ENCODE results near the gene GMIP. TPM values are rescaled to one million over a fixed set of nuclear protein-coding genes. Genes with fewer than 3 reads are reported as not detected.
A peak's percentile ranks its signal among the peaks of the same experiment; 100 is the strongest.

GMIP gene
- total RNA-seq, 1 experiment from 2014 or later: 17.3 TPM

DNA sequence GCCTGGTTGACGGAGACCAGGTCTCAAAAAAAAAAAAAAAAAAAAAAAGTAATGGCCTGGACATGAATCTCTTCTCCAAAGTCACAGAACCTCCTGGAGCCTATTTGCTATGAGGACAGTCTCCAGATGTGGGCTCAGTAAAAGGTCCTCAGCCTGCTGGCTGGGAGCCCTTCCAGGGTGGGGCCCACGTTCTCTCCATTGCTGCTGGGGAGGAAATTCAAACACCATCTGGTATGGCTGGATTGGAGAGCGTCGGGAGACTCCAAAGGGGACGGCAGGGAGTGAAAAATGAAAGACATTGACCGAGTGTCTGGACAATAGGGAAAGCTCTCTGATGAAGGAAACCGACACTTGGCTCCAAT is 23.6 kb downstream of the GMIP start:
- intact Hi-C loops (cut with micrococcal nuclease; ENCODE audit: unreplicated experiment): no loop called here

DNA sequence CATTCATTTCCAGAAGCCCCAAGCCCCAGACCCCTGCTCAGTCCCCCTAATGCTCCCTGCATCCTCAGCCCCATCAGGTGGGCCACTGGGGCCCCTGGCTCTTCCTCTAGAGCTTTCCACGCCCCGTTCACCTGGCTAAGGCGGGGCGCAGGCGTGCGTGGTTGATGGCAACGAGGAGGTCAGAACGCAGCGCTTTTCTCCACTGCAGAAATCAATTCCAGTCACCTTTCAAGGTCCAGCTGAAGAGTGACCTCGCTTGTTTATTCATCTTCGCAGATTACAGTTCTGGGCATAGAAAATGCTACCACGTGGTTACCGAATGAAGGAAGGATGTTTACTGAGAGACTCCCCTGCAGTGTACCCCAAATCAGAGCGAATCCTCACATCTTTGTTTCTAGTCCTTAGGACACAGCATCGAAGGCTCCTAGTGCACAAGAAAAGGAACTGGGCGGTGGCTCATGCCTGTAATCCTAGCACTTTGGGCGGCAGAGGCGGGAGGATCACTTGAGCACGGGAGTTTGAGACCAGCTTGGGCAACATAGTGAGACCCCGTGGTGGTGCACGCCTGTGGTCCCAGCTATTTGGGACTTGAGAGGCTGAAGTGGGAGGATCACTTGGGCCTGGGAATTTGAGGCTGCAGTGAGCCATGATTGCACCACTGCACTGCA is 24.1 kb downstream of the GMIP start:
- Mint-ChIP-seq H3K27me3 (ENCODE audit: unreplicated experiment) (no peaks in the 10 kb centered on the region), H3K4me3 (ENCODE audit: low read depth, unreplicated experiment) (peak overlapping the region; percentile 75), H3K36me3 (ENCODE audit: insufficient read depth, unreplicated experiment) (peaks cover 27% of the 10 kb centered on the region), H3K9me3 (ENCODE audit: low read depth, unreplicated experiment) (no peaks in the 10 kb centered on the region), H3K4me1 (ENCODE audit: low read depth, unreplicated experiment) (peaks cover 22% of the 10 kb centered on the region), H3K27ac (ENCODE audit: unreplicated experiment) (peak overlapping the region; percentile 82)
- BruUV-seq (replicated peaks): no TSS peak
- TF ChIP-seq, protein P1, sequence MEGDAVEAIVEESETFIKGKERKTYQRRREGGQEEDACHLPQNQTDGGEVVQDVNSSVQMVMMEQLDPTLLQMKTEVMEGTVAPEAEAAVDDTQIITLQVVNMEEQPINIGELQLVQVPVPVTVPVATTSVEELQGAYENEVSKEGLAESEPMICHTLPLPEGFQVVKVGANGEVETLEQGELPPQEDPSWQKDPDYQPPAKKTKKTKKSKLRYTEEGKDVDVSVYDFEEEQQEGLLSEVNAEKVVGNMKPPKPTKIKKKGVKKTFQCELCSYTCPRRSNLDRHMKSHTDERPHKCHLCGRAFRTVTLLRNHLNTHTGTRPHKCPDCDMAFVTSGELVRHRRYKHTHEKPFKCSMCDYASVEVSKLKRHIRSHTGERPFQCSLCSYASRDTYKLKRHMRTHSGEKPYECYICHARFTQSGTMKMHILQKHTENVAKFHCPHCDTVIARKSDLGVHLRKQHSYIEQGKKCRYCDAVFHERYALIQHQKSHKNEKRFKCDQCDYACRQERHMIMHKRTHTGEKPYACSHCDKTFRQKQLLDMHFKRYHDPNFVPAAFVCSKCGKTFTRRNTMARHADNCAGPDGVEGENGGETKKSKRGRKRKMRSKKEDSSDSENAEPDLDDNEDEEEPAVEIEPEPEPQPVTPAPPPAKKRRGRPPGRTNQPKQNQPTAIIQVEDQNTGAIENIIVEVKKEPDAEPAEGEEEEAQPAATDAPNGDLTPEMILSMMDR (IDR thresholded peaks at IDR 0.05; ENCODE audit: unreplicated experiment): no peak
- intact Hi-C loops (cut with micrococcal nuclease; ENCODE audit: unreplicated experiment): no loop called here
- CTCF ChIA-PET: no interaction called here
- DNase-seq: no peak

More for the DNA sequence above, 23.6 kb downstream of the GMIP start:
- TF ChIP-seq, protein P1 (IDR thresholded peaks at IDR 0.05; ENCODE audit: unreplicated experiment): no peak
- H3K27ac Mint-ChIP-seq (ENCODE audit: unreplicated experiment): no peak overlapping the region
- H3K36me3 Mint-ChIP-seq (ENCODE audit: insufficient read depth, unreplicated experiment): peaks cover 31% of the 10 kb centered on the region
- no TSS peak for BruUV-seq (replicated peaks)
- no peaks in the 10 kb centered on the region for H3K9me3 Mint-ChIP-seq (ENCODE audit: low read depth, unreplicated experiment)
- no peaks in the 10 kb centered on the region for H3K27me3 Mint-ChIP-seq (ENCODE audit: unreplicated experiment)
- no peak for DNase-seq
- no peak overlapping the region for H3K4me3 Mint-ChIP-seq (ENCODE audit: low read depth, unreplicated experiment)
- H3K4me1 Mint-ChIP-seq (ENCODE audit: low read depth, unreplicated experiment): peaks cover 22% of the 10 kb centered on the region
- CTCF ChIA-PET: no interaction called here

DNA sequence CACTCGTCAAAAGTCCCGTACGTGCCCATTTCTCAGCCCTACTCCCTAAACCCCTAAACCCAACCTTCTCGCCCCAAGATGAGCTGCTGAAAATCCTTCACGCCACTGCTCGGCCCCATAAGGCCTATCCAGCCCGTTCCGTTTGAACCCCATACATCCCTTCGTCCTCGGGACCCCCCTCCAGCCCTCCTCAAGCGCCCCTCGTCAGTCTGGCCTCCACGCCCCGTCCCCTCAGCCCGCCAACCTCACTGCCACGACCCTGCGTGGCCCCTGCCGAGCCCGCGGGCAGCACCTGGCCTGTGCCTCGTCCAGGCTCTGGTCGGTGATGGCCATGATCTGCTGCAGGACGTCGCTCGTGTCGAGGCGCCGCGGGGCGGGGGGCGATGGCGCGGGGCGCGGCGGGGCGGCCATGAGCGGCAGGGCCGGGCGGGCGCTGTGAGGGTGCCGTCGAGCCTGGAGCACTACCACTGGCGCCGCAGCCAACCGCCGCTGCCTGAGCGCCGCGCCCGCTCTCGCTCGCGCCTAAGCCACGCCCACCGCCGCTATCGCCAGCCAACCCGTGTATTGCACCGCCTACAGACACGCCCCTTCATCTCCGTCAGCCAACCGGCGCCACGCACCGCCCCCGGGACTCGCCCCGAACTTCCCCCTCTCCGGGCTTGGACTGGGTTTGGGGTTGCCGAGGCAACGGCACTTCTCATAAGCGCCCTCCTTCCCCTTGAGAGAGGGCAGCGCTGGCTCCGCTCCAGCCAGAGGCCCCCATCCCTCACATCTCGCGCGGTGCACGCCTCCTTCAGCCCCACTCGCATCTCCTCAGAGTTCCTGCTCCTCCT is 25.0 kb downstream of the GMIP start, which contains the start of gene PBX4:
TSS of gene PBX4 (minus strand) at position 469 of the 833 bp plus-strand sequence. CDS start at position 411, 58 bp downstream.
- CTCF ChIA-PET: no interaction called here
- H3K9me3 Mint-ChIP-seq (ENCODE audit: low read depth, unreplicated experiment): no peaks in the 10 kb centered on the region
- intact Hi-C loops (cut with micrococcal nuclease; ENCODE audit: unreplicated experiment): no loop called here
- TF ChIP-seq, protein P1 (IDR thresholded peaks at IDR 0.05; ENCODE audit: unreplicated experiment): no peak
- H3K27me3 Mint-ChIP-seq (ENCODE audit: unreplicated experiment): no peaks in the 10 kb centered on the region
- peak; percentile 94 for DNase-seq
- peaks cover 28% of the 10 kb centered on the region for H3K4me1 Mint-ChIP-seq (ENCODE audit: low read depth, unreplicated experiment)
- no TSS peak for BruUV-seq (replicated peaks)
- peaks cover 22% of the 10 kb centered on the region for H3K36me3 Mint-ChIP-seq (ENCODE audit: insufficient read depth, unreplicated experiment)
- H3K27ac Mint-ChIP-seq (ENCODE audit: unreplicated experiment): peak within 1 kb of the TSS; percentile 82
- H3K4me3 Mint-ChIP-seq (ENCODE audit: low read depth, unreplicated experiment): peak within 1 kb of the TSS; percentile 75

DNA sequence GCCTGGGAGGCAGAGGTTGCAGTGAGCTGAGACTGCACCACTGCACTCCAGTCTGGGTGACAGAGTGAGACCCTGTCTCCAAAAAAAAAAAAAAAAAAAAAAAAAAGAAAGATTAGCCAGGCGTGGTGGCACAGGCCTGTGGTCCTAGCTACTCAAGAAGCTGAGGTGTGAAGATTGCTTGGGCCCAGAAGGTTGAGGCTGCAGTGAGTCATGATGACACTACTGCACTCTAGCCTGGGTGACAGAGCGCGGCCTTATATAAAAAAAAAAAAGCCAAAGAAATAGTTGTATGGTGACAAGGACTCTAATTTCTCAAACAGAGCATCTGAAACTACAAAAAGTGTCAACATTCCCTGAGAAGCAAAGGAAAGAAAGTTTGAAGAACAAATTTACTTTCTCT is 28.4 kb downstream of the GMIP start:
- peaks cover 29% of the 10 kb centered on the region for H3K4me1 Mint-ChIP-seq (ENCODE audit: low read depth, unreplicated experiment)
- no TSS peak for BruUV-seq (replicated peaks)
- no peak overlapping the region for H3K27ac Mint-ChIP-seq (ENCODE audit: unreplicated experiment)

More for the DNA sequence above, 28.4 kb downstream of the GMIP start:
- Mint-ChIP-seq H3K36me3 (ENCODE audit: insufficient read depth, unreplicated experiment) (peaks cover 16% of the 10 kb centered on the region), H3K27me3 (ENCODE audit: unreplicated experiment) (no peaks in the 10 kb centered on the region), H3K4me3 (ENCODE audit: low read depth, unreplicated experiment) (no peak overlapping the region), H3K9me3 (ENCODE audit: low read depth, unreplicated experiment) (no peaks in the 10 kb centered on the region)
- CTCF ChIA-PET: no interaction called here
- intact Hi-C loops (cut with micrococcal nuclease; ENCODE audit: unreplicated experiment): no loop called here
- TF ChIP-seq, protein P1 (IDR thresholded peaks at IDR 0.05; ENCODE audit: unreplicated experiment): no peak
- DNase-seq: no peak
